Left cardiac atrium (tissue), 4 donors: Measurements from ENCODE around the gene PLCL1. TPM values are rescaled to one million over a fixed set of nuclear protein-coding genes. Genes with fewer than 3 reads are reported as not detected.

Source experiments
- ATAC-seq, 2 donors: fragments of 200-7000 bp; cut with Tn5 transposase; one replicate each; pipeline ENCODE4 v1.9.1; 2020; ENCODE audit warnings: mild to moderate bottlenecking in 2 of 2, moderate library complexity in 2 of 2
- DNase-seq: peaks from one replicate; pipeline ENCODE4 v3.0.0-alpha.2; 2020
- intact Hi-C, 2 donors: fragments of 100-400 bp; cut with DNase I; formaldehyde crosslinking; loops; one replicate each; pipeline versions ENCODE4 v1.14.1 to v1.15.1; 2022 to 2023
- long read RNA-seq: library from polyadenylated mRNA; unstranded; transcript quantifications from one replicate; pipeline ENCODE4 v2.0.0, GENCODE V29; 2021
- total RNA-seq, 2 donors: library from RNA; stranded (reverse); fragmentation: NEBNext Ultra II Directional; extraction: Animal tissue kit (Norgen Biotek cat#: 25700); gene quantifications; one replicate each; pipeline ENCODE4 v1.2.1, GENCODE V29; 2021
- donor health status: DM: no; HTN: yes; CAD: no.
- donor health status: DM: no; HTN: yes; CAD: no; lungs with severe emphysema.
- donor health status: DM: yes; HTN: yes; CAD: no.
- donor health status: Dilated cardiomyopathy.

Gene PLCL1
- total RNA-seq = 10 to 100 TPM; 17.7 to 19.1 TPM
- long read RNA-seq, full-length matches to known transcripts = 2 of 2 reads
- long read RNA-seq, partial matches to known transcripts = 0 of 2 reads
- long read RNA-seq, other reads (novel, unspliced or antisense) = 0 of 2 reads

DNA sequence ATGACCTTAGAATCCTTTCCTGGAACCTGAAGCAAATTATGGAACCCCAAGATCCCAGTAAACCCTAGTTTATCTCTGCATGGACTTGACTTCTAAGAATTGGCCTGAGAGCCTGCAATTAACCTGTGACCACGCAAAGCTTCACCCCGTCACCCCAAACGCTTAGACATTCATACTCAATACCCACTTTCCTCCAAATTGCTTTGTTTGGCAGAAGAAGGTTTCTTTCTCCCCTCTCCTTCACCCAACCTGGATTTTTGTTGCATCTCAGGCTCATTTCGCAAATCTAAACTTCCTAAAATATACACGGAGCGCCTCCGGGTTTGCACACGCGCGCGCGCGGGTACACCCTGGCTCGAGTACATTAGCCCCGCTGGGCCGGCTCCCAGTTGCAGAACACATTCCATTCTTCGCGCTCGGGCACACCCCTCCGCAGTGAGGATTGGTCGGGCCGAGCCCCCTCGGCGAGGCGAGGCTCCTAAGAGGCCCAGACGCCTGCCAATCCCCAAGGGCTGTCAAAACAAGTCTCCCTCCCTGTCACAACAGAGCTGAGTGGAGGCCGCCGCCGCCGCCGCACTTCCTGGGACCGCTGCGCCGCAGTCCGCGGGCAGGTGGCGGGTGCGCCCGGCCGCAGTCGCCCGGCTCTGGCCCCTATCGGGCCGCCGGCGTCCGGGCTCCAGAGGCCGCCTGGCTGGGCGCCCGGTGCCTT, at the start of gene PLCL1:
Gene PLCL1, plus strand, starts transcription at position 545 of the 709 bp plus-strand sequence.
- peak; percentile 94 for DNase-seq
- intact Hi-C loops = loop anchor here (5.0 to 10.0 kb wide), 3 partner anchors 81 to 493 kb away; no protein-coding TSS in a partner anchor
- peak; percentile 96 to 98 for ATAC-seq

DNA sequence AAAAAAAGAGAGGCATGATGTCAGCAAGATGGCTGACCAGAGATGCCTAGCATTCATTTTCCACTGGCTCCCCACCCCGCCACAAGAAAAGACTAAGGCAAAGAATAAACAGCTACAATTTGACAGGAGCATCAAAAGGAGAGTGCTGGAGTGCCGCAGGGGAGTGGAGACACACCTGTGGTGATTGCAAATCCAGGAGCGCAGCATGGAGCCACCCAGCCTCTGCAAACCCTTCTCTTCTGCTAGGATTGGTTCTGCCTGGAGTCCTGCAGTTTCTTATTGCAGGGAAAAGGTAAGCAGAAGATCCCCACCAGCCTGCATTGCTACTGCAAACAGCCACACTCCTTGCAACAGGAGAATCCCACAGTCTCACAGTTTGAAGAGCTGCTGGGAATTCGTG, 45.4 kb upstream of the PLCL1 start:
- intact Hi-C loops = no loop called here
- ATAC-seq = no peak
- no peak for DNase-seq

DNA sequence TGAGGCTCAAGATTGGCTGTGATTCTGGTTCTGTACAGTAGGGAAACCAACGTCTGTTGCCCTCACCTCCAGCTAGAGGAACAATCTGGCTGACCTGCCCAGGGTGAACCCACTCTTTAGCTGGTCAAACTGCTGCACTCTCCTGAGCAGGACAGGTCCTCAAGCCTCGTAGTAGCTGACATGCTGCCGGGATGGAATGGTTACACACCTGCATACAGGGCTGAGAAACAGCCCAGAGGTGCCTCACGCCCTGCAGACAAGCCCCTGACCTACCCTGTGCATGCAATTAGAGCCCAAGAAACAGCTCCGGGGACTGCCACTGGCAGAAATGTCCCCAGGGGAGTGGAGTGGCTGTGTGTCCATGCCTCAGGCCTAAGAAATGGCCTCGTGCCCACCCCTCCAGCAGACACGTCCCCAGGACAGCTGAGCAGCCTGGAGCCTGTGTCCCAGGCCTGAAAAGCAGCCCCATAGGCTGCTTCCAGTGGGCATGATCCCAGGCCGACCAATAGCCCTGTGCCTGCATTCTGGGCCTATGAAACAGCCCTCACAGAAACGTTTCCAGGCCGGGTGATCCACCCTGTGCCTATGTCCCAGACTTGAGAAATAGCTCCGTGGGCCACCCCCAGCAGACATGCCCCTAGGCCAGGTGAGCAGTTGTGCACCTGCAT, 44.6 kb upstream of the PLCL1 start:
- intact Hi-C loops = no loop called here
- ATAC-seq (no peak), DNase-seq (no peak)

DNA sequence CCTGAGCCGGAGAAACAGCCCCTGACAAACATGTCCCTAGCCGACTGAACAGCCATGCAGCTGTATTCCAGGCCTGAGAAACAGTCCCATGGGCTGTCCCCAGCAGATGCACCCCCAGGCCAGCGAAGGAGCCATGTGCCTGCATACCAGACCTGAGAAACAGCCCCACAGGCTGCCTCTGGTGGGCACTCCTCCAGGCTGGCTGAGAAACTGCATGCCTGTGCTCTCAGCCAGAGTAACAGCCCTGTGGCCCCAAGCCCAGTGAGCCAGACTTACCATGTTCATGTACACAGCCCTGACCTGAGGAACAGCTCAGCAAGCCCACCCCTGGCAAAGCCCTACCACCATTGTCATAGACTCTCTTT, 44.1 kb upstream of the PLCL1 start:
- ATAC-seq (no peak), DNase-seq (no peak)
- intact Hi-C loops = no loop called here

DNA sequence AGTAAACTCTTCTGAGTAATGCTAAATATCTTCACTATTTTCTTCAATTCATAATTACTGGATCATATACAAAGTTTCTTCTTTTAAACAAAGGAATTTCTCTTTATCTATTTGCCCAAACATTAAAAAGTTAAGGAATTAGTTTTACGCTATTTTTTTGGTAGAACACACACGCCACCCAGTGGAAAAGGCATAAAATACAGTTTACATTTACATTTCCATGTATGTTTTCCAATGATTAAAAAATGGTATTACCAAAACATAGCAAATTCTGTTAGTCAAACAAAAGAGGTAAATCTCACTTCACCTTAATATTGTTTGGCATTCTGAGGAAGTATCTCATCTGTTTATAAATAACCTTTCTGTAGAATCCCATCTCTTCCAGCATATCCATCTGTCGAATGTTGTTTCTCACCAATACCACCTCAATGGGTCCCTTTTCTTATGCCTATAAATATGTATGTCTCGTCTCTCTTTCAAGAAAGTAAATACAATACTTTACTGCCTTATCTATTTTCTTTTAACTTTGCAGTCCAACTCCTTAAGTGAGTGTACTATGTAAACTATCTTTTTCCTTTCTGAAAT, 26.5 kb upstream of the PLCL1 start:
- DNase-seq (no peak), ATAC-seq (no peak)
- intact Hi-C loops = loop anchor here in 1 of 2 donors (10.0 kb wide), 1 partner anchor 73 kb away; the partner anchor contains the start of gene MARS2

DNA sequence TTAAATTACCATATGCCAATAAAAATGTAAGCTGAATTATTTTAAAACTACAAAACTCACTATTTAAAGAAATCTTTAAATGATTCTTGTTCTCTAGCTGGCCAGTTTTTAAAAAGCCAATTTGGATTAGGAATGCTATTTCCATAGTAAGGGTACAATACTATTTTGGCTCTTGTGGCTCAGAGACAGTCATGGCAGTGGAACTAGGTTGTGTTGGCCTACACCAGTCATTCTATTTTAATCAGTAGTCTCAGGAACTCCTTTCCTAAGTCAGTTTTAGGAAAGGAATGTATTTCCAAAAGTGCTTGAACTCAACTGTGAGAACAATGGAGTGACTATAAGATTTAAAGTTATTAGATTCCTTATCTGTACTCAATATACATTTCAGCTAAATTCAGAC, 25.1 kb upstream of the PLCL1 start:
- intact Hi-C loops = loop anchor here in 1 of 2 donors (10.0 kb wide), 1 partner anchor 74 kb away; the partner anchor contains the start of gene MARS2
- ATAC-seq = no peak
- no peak for DNase-seq

DNA sequence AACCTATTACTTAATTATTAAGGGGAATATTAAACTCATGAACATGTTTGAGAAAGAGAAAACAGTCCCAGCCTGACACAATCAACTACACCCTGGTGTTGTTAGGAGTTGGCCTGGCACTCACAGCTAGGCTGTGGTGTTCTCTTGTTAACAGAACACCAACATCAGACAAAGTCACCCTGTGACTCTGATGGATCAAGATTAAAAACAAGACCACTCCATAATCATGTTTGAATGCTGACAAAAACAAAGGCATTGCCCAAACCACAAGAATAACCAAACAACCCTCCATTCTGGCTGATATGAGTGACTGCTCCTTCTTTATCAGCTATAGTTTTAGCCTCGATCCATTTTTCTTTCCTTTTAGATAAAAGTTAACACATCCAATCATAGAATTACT, 22.3 kb upstream of the PLCL1 start:
- no peak for DNase-seq
- intact Hi-C loops = no loop called here
- ATAC-seq = no peak

DNA sequence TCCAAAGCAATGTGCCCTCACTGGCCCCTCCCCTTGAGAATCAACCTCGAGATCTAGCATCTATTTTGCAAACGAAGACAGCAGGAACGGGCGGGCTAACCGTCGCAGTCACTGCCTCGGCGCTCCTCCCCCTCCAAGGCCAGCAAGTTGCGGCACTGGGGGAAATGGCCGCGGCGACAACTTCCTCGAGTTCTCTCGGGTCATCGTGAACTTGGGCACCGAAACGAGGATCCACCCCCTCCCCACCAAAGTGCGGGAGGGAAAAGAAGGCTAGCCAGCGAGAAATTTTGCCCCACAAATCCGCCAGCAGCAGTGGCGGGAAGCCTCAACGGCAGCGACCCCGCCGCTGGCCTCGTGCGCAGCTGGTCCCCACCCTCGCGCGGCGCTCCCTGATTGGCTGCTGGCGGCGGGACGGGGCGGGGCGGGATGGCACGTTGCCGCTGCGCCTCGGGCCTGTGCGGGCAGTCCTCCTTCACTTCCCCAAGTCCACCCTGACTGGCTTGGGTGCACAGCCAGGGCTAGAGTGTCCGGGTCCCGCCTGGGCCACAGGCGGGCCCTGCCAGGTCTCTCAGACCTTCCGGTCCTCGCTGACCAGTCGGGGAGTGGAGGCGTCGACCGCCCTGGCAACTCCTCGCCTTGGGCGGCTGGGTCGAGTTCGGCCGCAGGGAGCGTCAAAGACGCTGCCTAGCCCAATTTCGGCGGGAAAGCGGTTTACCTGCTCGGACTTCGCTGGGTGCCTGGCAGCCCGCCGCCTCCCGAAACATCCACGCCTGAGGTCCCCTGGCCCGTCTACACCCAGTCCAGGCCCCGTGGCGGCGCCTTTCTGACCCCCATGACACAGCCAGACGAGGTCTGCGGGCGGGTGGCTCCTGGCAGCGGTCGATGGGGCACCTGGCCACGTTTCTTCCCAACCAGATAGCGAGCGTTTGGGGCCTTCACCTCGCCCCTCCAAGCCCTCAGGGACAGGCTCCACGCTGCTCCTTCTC, 19.1 kb upstream of the PLCL1 start, which contains the start of gene BOLL:
Gene BOLL, minus strand, starts transcription at position 364 of the 986 bp plus-strand sequence. CDS start 3,469 bp downstream, outside the sequence.
- ATAC-seq (peak in 1 of 2 donors; percentile 26), DNase-seq (no peak)
- intact Hi-C loops = no loop called here

DNA sequence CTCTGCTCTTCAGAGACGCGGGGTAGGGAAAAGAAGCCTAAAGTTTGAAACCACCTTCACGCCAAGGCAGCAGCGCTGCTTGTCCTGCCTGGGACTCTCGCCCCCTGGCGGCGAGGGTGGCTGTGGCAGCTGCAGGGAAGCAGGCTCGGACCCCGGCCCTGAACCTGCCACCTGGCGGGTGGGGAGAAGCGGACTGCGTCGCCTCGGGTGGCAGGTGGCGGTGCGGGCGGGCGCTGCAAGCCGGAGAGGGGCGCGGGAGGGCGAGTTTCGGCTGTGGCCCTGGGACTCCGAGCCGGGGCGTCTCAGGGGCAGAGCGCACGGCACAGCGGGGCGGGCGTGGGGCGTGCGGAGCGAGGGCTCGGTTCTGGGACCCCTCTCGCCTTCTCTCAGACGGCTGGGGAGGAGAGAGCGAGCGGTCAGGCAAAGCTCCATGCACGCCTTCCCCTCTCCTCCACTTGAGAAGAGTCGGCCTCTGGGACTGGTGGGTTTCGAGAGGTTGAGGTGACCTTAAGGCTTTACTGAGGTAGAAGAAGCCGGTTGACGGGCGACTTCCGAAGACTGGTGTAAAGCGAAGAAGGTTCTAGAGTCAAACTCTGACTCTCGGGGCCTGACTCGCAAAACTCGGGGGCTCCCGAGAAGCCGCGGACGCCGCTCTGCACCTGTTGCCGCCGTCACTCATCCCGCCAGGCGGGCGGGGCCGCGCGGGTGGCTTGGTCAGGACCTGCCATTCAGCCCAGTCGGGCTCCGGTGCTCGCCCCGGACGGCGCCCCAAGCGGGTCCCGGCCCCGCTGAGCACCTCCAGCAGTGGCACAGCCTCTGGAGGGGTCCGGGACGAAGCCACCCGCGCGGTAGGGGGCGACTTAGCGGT, 18.1 kb upstream of the PLCL1 start:
- ATAC-seq = peak; percentile 47 to 58
- intact Hi-C loops = no loop called here
- no peak for DNase-seq

DNA sequence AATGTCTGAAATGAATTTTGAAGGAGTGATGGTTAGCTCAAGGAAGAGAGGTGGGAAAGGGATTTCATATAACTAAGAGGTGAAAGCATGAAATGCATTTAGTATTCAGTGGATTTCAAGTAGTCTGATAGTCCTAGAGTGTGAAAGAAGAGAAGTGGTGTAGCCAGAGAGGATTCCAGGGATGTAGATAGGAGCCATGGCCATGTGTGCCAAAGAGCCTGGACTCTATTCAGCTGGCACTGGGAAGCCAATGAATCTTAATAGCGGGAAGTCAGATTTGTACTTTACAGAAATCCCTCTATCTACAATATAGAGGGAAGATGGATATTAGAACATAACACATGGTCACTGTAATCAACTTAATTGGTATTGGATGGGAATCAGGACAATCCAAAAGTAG, 10.9 kb upstream of the PLCL1 start:
- intact Hi-C loops = no loop called here
- DNase-seq (no peak), ATAC-seq (peak; percentile 78 to 82)

DNA sequence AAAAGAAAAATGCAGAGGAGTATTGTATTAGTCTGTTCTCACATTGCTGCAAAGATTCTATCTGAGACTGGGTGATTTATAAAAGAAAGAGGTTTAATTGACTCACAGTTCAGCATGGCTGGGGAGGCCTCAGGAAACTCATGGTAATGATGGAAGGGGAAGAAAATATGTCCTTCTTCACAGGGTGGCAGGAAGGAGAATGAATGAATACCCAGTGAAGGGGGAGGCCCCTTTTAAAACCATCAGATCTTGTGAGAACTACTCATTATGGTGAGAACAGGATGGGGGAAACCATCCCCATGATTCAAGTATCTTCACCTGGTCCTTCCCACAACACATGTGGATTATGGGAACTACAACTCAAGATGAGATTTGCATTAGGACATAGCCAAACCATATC, 9.1 kb upstream of the PLCL1 start:
- ATAC-seq = no peak
- no peak for DNase-seq
- intact Hi-C loops = no loop called here

DNA sequence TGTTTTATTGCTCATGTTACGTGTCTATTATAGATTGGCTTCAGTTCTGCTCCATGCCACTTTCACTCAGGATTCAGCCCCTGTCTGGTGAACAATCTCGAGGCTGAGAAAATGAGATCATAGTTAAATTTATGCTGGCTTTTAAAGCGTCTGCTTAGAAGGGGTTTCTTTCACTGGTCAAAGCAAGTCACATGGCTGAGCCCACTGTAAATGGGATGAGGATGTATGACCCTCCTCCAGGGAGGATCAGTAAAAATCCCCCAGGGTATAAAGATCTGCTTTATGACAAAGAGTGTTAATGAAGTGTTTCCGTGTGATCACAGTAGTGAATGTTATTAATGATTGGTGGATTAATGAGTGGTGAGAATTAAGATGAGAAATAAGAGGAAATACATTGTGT, 6.2 kb upstream of the PLCL1 start:
- DNase-seq (no peak), ATAC-seq (no peak)
- intact Hi-C loops = no loop called here

DNA sequence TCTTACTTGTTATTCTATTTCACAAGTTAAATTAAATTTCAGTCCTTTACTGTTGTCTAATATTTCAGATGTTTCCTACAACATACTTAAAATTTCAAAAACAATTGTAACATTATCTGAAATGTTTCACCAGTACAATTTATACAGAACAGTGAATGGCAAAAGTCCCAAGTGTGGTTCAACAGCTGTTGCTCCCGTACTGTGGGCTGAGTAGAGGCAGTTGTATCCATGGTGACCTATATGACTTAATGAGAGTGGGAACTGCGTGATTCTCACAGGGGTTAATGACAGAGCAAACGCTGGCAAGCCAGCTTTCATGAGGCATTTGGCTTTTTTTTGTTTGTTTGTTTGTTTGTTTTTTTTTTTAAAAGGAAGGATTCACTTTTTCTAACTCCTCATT, 5.3 kb upstream of the PLCL1 start:
- intact Hi-C loops = no loop called here
- ATAC-seq (no peak), DNase-seq (no peak)

DNA sequence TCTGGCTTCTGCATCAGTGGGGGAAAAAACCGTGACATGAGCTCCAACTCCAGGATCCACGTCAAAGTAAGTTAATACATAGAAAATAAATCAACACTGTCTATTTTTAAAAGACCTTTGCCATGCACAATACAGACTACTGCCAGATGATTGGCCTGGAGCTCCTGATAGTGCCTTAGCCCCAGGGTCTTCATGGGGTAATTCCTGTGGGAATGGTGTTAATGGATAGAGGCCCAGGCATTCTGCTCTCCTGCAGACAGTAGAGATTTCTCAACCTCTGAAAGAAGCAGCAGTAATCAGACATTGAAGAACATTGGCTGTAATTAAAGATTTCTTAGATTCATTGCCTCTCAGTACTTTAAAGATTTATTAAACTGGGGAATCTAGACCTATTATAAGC, 4.3 kb upstream of the PLCL1 start:
- ATAC-seq (no peak), DNase-seq (no peak)
- intact Hi-C loops = loop anchor here (5.0 to 10.0 kb wide), 3 partner anchors 85 to 497 kb away; no protein-coding TSS in a partner anchor

DNA sequence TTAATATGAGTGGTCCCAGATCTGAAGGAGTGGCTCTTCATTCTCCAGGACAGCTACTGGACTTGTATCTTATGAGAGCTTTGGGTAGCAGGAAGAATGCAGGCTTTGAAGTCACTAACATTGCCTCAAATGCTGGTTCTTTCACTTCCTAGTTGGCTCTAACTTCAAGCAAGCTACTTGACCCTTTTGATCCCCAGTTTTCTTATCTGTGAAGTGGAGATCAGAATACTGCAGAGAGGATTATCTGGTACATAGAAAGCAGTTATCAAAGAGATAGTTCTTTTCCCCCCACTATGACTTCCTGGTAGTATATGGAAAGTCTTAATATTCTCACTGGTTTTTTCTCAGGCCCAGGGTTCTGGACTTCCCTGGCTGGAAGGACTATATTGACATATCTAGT, 3.4 kb upstream of the PLCL1 start:
- intact Hi-C loops = loop anchor here (5.0 to 10.0 kb wide), 3 partner anchors 84 to 496 kb away; no protein-coding TSS in a partner anchor
- DNase-seq (no peak), ATAC-seq (no peak)

DNA sequence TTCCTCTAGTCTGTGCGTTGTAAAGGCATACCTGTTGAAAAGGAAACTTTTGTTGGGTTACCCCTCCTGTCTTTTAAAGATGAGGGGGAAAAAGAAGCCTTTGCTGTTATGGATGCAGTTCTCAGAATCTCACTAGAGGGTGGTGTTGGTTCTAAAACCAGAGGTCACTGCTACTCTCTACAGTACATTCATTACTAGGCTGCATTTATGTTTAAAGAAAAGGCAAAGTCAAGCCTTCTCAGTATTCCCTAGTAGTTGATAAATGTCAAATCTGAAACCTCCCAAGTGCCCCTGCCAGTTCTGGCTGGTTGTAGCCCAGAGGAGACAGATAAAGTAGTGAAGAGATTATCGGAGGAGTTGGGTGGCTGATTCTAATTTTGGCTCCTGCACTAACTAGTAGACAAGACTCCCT, 1.4 kb upstream of the PLCL1 start:
- intact Hi-C loops = loop anchor here (1.0 to 10.0 kb wide), 6 partner anchors 82 to 494 kb away; no protein-coding TSS in a partner anchor
- peak; percentile 28 to 58 for ATAC-seq
- DNase-seq = no peak
